H1 (cell line): Measurements from ENCODE around the gene RHBDF2. TPM values are rescaled to one million over a fixed set of nuclear protein-coding genes. Genes with fewer than 3 reads are reported as not detected.

ENCODE experiments used
- ATF2 ChIP-seq: IDR thresholded peaks from 2 replicates; pipeline ENCODE4 v1.6.1; 2012; ENCODE audit warnings: low read length, inconsistent platforms
- CHD2 ChIP-seq: IDR thresholded peaks from 2 replicates; pipeline ENCODE4 v1.6.1; 2012; ENCODE audit warnings: low read length, improper control_type of control experiment
- CREB1 ChIP-seq: IDR thresholded peaks from 2 replicates; pipeline ENCODE4 v1.6.1; 2012; ENCODE audit warnings: inconsistent platforms
- GABPA ChIP-seq: IDR thresholded peaks from 2 replicates; pipeline ENCODE4 v1.6.1; 2011; ENCODE audit warnings: mild to moderate bottlenecking, low read length, moderate library complexity, borderline replicate concordance; ENCODE audit not compliant: insufficient read depth
- POU5F1 ChIP-seq: IDR thresholded peaks from 2 replicates; pipeline ENCODE4 v1.6.1; 2011; ENCODE audit warnings: low read depth, mild to moderate bottlenecking, low read length, moderate library complexity
- SUZ12 ChIP-seq: fragments of 200-600 bp; sonication (generic); IDR thresholded peaks from 2 replicates; pipeline ENCODE4 v1.6.1; 2012; ENCODE audit warnings: mild to moderate bottlenecking, inconsistent platforms, low read length, moderate library complexity, mixed read lengths
- YY1 ChIP-seq: IDR thresholded peaks from 2 replicates; pipeline ENCODE4 v1.6.1; 2011; ENCODE audit warnings: low read depth, mild to moderate bottlenecking, low read length
- polyA plus RNA-seq, 7 experiments: library from polyadenylated mRNA; depleted of rRNA in 3 of 7; stranded (reverse) in 5 of 7; unstranded in 2 of 7; fragments of >200 nt in 5 of 7; fragments of 200-250 nt in 2 of 7; gene quantifications; 1 replicate in 5 of 7; 2 replicates in 1 of 7; 4 replicates in 1 of 7; pipeline versions ENCODE4 v1.2.1 to v1.2.3, GENCODE V29; 2011 to 2013; ENCODE audit warnings: missing spikeins in 2 of 7, mixed read lengths in 2 of 7
- total RNA-seq: library from RNA; stranded (reverse); fragmentation: NEBNext Ultra II Directional; extraction: Animal tissue kit (Norgen Biotek cat#: 25700); gene quantifications from 2 replicates; pipeline ENCODE4 v1.2.1, GENCODE V29; 2021
- TF ChIP-seq, protein P1 (sequence below), 3 experiments: IDR thresholded peaks; 1 replicate in 2 of 3; 2 replicates in 1 of 3; pipeline versions ENCODE4 v1.5.1 to v1.6.1; 2011; ENCODE audit warnings: low read length in 3 of 3, mild to moderate bottlenecking in 3 of 3, inconsistent platforms in 2 of 3, low read depth in 1 of 3, moderate library complexity in 1 of 3; ENCODE audit not compliant: insufficient read depth in 1 of 3; ENCODE audit errors: control extremely low read depth in 1 of 3

Gene RHBDF2
- total and polyA plus RNA-seq, 2 of the 8 experiments (the other 6 are each of a cell fraction or from before 2014, with no cell fraction given) = 21.2 to 25.9 TPM

DNA sequence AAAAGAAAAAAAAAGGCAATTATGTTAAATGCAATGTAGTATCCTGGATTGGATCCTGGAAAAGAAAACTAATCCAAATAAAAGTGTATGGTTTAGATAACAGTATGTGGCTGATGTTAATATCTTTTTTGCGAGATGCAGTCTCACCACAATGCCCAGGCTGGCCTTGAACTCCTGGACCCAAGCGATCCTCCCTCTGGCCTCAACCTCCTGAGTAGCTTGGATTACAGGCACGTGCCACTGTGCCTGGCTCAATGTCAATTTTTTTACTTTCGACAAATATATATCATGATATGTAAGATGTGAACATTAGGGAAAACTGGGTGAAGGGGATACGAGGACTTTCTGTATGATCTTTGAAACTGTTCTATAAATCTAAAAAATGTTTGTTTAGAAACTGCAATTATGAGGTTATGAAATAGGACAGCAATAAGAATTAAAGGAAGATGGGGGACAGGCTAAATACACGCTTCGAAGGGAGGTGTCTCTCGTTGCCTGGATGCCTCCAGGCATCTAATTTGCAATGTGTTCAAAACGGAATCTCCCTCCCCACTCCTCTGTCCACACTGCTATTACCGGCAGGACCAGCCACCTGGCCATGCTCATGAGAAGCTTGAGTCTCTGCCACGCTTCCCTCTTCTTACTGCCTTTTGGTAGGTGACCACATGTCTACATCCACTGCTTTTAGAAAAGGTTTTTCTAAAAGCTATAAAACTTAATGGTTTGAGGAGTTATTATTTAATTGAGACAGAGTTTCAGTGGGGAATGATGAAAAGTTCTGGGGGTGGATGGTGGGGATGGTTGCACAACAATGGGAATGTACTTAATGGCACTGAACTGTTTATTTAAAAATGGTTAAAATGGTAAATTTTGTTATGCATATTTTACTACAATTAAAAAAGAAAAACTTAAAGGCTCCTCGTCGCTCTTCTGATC lies 63.5 kb downstream of the RHBDF2 start (continued):
- TF ChIP-seq CHD2 (no peak), CREB1 (no peak), POU5F1 (no peak), ATF2 (no peak), SUZ12 (no peak), GABPA (no peak), YY1 (no peak)
- TF ChIP-seq, protein P1, sequence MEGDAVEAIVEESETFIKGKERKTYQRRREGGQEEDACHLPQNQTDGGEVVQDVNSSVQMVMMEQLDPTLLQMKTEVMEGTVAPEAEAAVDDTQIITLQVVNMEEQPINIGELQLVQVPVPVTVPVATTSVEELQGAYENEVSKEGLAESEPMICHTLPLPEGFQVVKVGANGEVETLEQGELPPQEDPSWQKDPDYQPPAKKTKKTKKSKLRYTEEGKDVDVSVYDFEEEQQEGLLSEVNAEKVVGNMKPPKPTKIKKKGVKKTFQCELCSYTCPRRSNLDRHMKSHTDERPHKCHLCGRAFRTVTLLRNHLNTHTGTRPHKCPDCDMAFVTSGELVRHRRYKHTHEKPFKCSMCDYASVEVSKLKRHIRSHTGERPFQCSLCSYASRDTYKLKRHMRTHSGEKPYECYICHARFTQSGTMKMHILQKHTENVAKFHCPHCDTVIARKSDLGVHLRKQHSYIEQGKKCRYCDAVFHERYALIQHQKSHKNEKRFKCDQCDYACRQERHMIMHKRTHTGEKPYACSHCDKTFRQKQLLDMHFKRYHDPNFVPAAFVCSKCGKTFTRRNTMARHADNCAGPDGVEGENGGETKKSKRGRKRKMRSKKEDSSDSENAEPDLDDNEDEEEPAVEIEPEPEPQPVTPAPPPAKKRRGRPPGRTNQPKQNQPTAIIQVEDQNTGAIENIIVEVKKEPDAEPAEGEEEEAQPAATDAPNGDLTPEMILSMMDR (IDR thresholded peaks at IDR 0.05; ENCODE audit: control extremely low read depth in 1 of 3, insufficient read depth in 1 of 3, low read depth in 1 of 3, low read length in 3 of 3) = no peak
